ENCODE results near the gene CDX1.
A peak's percentile ranks its signal among the peaks of the same experiment; 100 is the strongest.

- TF ChIP-seq CTCF (IDR thresholded peaks at IDR 0.05; ENCODE audit: insufficient read depth, low read length, poor library complexity, severe bottlenecking) (peak; percentile 96), EZH2phosphoT487 (conservative IDR thresholded peaks at IDR 0.05; ENCODE audit: low read length) (no peak)
Observed at GRCh38 chr5:150161242-150162141, 5.1 kb upstream of the CDX1 start.

Data from SU-DHL-6 (cell line).